AG08396 (cell line): ENCODE data around the gene HSF5.

Source experiments
- DNase-seq: peaks from one replicate; pipeline ENCODE4 v3.0.0; 2012; ENCODE audit warnings: low spot score, mixed read lengths

The HSF5 gene

GRCh38 chr17:58487589-58488427, at the start of gene HSF5:
Gene HSF5 (minus strand): TSS chr17:58488408. CDS start chr17:58488274, 134 bp downstream.
- DNase-seq = no peak

- DNase-seq = no peak
These were observed 49.1 kb upstream of the HSF5 start for GRCh38 chr17:58537266-58537665.

- no peak for DNase-seq
These were observed 48.3 kb upstream of the HSF5 start for GRCh38 chr17:58536542-58536941.

GRCh38 chr17:58535431-58535830, 47.2 kb upstream of the HSF5 start:
- DNase-seq = peak; percentile 68

- DNase-seq = peak; percentile 71
These were observed 46.8 kb upstream of the HSF5 start for GRCh38 chr17:58534901-58535421.

- no peak for DNase-seq
These were observed 46.1 kb upstream of the HSF5 start for GRCh38 chr17:58534331-58534730.

- DNase-seq = no peak
These were observed 45.5 kb upstream of the HSF5 start for GRCh38 chr17:58533616-58534188.

- no peak for DNase-seq
These were observed 44.3 kb upstream of the HSF5 start for GRCh38 chr17:58532555-58532951.

- peak; percentile 87 for DNase-seq
These were observed 43.7 kb upstream of the HSF5 start for GRCh38 chr17:58531661-58532554.

GRCh38 chr17:58531122-58531521, 42.9 kb upstream of the HSF5 start:
- DNase-seq = no peak

GRCh38 chr17:58530655-58531054, 42.4 kb upstream of the HSF5 start:
- DNase-seq = no peak

GRCh38 chr17:58529275-58529674, 41.1 kb upstream of the HSF5 start:
- no peak for DNase-seq

- DNase-seq = no peak
These were observed 40.2 kb upstream of the HSF5 start for GRCh38 chr17:58528443-58528842.

GRCh38 chr17:58527949-58528348, 39.7 kb upstream of the HSF5 start:
- no peak for DNase-seq

- DNase-seq = no peak
These were observed 39.1 kb upstream of the HSF5 start for GRCh38 chr17:58527306-58527705.

- DNase-seq = peak; percentile 60
These were observed 37.0 kb upstream of the HSF5 start for GRCh38 chr17:58525239-58525638.

GRCh38 chr17:58521680-58522079, 33.5 kb upstream of the HSF5 start:
- DNase-seq = no peak

GRCh38 chr17:58520843-58521430, 32.7 kb upstream of the HSF5 start:
- DNase-seq = no peak

- peak; percentile 99 for DNase-seq
These were observed 29.9 kb upstream of the HSF5 start for GRCh38 chr17:58517928-58518609.

- DNase-seq = no peak
These were observed 29.2 kb upstream of the HSF5 start for GRCh38 chr17:58517378-58517927.
